WTC11 (cell line): ENCODE results near the gene PLA2G5. TPM values are rescaled to one million over a fixed set of nuclear protein-coding genes. Genes with fewer than 3 reads are reported as not detected.

Source experiments
- ATAC-seq: fragments of 200-7000 bp; cut with Tn5 transposase; 2 replicates; pipeline ENCODE4 v1.10.0; 2021; ENCODE audit warnings: mild to moderate bottlenecking, moderate library complexity
- CTCF ChIA-PET: fragments of 300-600 bp; sonication (Branson Sonifier 250); formaldehyde crosslinking; loops from one replicate; lab custom pipeline; 2021; ENCODE audit warnings: antibody characterized with exemption; lab: Charles Lee
- POLR2A ChIA-PET: fragments of 350-600 bp; sonication (Branson Sonifier 250); formaldehyde crosslinking; loops from one replicate; lab custom pipeline; 2021; ENCODE audit warnings: antibody characterized with exemption; lab: Charles Lee
- DNase-seq: peaks from one replicate; pipeline ENCODE4 v3.0.0; 2021; ENCODE audit warnings: low spot score
- H3K27ac Mint-ChIP-seq: 2 replicates; pipeline ENCODE4 v1.8.0; 2021; ENCODE audit warnings: mixed read lengths
- H3K27me3 Mint-ChIP-seq: 2 replicates; pipeline ENCODE4 v1.8.0; 2021; ENCODE audit warnings: low read depth, mild to moderate bottlenecking, moderate library complexity, mixed read lengths
- H3K36me3 Mint-ChIP-seq: 2 replicates; pipeline ENCODE4 v1.8.0; 2021; ENCODE audit warnings: mixed read lengths
- H3K4me1 Mint-ChIP-seq: 2 replicates; pipeline ENCODE4 v1.8.0; 2022; ENCODE audit warnings: mixed read lengths
- H3K4me3 Mint-ChIP-seq: 2 replicates; pipeline ENCODE4 v1.8.0; 2021; ENCODE audit warnings: mild to moderate bottlenecking, moderate library complexity, mixed read lengths
- H3K9me3 Mint-ChIP-seq: 2 replicates; pipeline ENCODE4 v1.8.0; 2021; ENCODE audit warnings: mixed read lengths
- ATF1 ChIP-seq: sonication (generic); formaldehyde crosslinking; IDR thresholded peaks from 2 replicates; pipeline ENCODE4 v1.8.1; 2023; ENCODE audit warnings: mild to moderate bottlenecking, moderate library complexity, missing genetic modification reagents
- ESRRA ChIP-seq: sonication (generic); formaldehyde crosslinking; IDR thresholded peaks from 2 replicates; pipeline ENCODE4 v1.8.1; 2022; ENCODE audit warnings: mild to moderate bottlenecking, missing genetic modification reagents, borderline replicate concordance
- FOXP1 ChIP-seq: sonication (generic); formaldehyde crosslinking; IDR thresholded peaks from 2 replicates; pipeline ENCODE4 v1.8.0; 2022; ENCODE audit warnings: missing genetic modification reagents, mild to moderate bottlenecking, moderate library complexity, borderline replicate concordance
- PRRX2 ChIP-seq: fragments of 250-450 bp; sonication (Bioruptor Pico); IDR thresholded peaks from 2 replicates; pipeline ENCODE4 v1.8.0; 2021; ENCODE audit warnings: mild to moderate bottlenecking
- SOX15 ChIP-seq: fragments of 250-450 bp; sonication (Bioruptor Pico); IDR thresholded peaks from 2 replicates; pipeline ENCODE4 v1.9.0; 2021; ENCODE audit warnings: mild to moderate bottlenecking
- TEAD1 ChIP-seq: sonication (generic); formaldehyde crosslinking; IDR thresholded peaks from 2 replicates; pipeline ENCODE4 v1.8.0; 2022; ENCODE audit warnings: mild to moderate bottlenecking, missing genetic modification reagents
- ZBTB21 ChIP-seq: sonication (generic); formaldehyde crosslinking; IDR thresholded peaks from 2 replicates; pipeline ENCODE4 v1.8.1; 2023; ENCODE audit warnings: mild to moderate bottlenecking, missing genetic modification reagents, borderline replicate concordance
- ZNF121 ChIP-seq: sonication (generic); formaldehyde crosslinking; IDR thresholded peaks from 2 replicates; pipeline ENCODE4 v1.8.0; 2023; ENCODE audit warnings: missing genetic modification reagents
- ZNF232 ChIP-seq: sonication (generic); formaldehyde crosslinking; IDR thresholded peaks from 2 replicates; pipeline ENCODE4 v1.8.0; 2022; ENCODE audit warnings: mild to moderate bottlenecking, missing genetic modification reagents
- ZNF396 ChIP-seq: fragments of 250-450 bp; sonication (Bioruptor Pico); IDR thresholded peaks from 2 replicates; pipeline ENCODE4 v1.8.0; 2021; ENCODE audit warnings: mild to moderate bottlenecking, moderate library complexity, borderline replicate concordance
- ZNF423 ChIP-seq: fragments of 250-450 bp; sonication (Bioruptor Pico); IDR thresholded peaks from 2 replicates; pipeline ENCODE4 v2.1.2; 2022; ENCODE audit warnings: mild to moderate bottlenecking, moderate library complexity
- total RNA-seq: library from RNA; stranded (reverse); gene quantifications from 3 replicates; pipeline ENCODE4 v1.2.3, GENCODE V29; 2021
- TF ChIP-seq, protein P1 (sequence below): sonication (generic); formaldehyde crosslinking; IDR thresholded peaks from 2 replicates; pipeline ENCODE4 v1.8.0; 2022; ENCODE audit warnings: mild to moderate bottlenecking, missing genetic modification reagents
- TF ChIP-seq, protein P2 (sequence below): fragments of 250-450 bp; sonication (Bioruptor Pico); IDR thresholded peaks from 2 replicates; pipeline ENCODE4 v1.9.0; 2021; ENCODE audit warnings: mild to moderate bottlenecking, borderline replicate concordance
- TF ChIP-seq, protein P3 (sequence below): fragments of 250-450 bp; sonication (Bioruptor Pico); IDR thresholded peaks from 2 replicates; pipeline ENCODE4 v1.9.0; 2021; ENCODE audit warnings: mild to moderate bottlenecking
- TF ChIP-seq, protein P4 (sequence below): sonication (generic); formaldehyde crosslinking; IDR thresholded peaks from 2 replicates; pipeline ENCODE4 v1.8.1; 2023; ENCODE audit warnings: mild to moderate bottlenecking, missing genetic modification reagents
- TF ChIP-seq, protein P5 (sequence below): sonication (generic); formaldehyde crosslinking; IDR thresholded peaks from 2 replicates; pipeline ENCODE4 v1.8.1; 2023; ENCODE audit warnings: mild to moderate bottlenecking, missing genetic modification reagents, moderate library complexity
- TF ChIP-seq, protein P6 (sequence below): sonication (generic); formaldehyde crosslinking; IDR thresholded peaks from 2 replicates; pipeline ENCODE4 v1.8.1; 2022; ENCODE audit warnings: mild to moderate bottlenecking, missing genetic modification reagents, moderate library complexity, borderline replicate concordance

PLA2G5 gene
- total RNA-seq, 1 experiment from 2014 or later, result not detected

DNA sequence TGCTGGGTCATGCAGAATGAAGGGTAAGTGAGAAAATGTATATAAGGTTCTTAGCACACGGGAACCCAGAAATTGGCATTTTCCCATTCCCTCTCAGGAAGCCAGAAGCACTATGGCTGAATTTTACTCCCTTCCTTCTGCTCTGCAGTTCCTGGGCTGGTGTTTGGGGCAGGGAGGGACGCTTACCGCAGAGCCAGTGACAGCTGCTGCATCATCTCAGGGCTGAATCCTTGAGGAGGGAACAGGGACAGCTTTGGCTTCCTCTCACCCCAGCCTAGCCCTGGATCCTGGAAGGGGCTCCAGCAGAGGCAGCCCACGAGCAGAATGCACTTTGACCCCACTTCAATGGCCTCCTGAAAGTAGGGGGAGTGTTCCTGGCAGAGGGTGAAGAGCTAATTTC lies 37.4 kb downstream of the PLA2G5 start:
- H3K27me3 Mint-ChIP-seq, result no peaks in the 10 kb centered on the region; the same call in 1 of the 2 replicates
- no peak overlapping the region for H3K27ac Mint-ChIP-seq
- CTCF ChIA-PET, result no interaction called here
- H3K4me1 Mint-ChIP-seq, result peaks cover 23% of the 10 kb centered on the region
- H3K9me3 Mint-ChIP-seq, result peaks cover 29% of the 10 kb centered on the region
- DNase-seq, result no peak
- ATAC-seq, result no peak
- TF ChIP-seq ZNF396 (CRISPR knock-in tag), result no peak
- TF ChIP-seq ZNF232 (CRISPR knock-in tag), result no peak
- TF ChIP-seq ATF1, result no peak
- TF ChIP-seq ESRRA (CRISPR knock-in tag), result no peak
- TF ChIP-seq, protein P1, sequence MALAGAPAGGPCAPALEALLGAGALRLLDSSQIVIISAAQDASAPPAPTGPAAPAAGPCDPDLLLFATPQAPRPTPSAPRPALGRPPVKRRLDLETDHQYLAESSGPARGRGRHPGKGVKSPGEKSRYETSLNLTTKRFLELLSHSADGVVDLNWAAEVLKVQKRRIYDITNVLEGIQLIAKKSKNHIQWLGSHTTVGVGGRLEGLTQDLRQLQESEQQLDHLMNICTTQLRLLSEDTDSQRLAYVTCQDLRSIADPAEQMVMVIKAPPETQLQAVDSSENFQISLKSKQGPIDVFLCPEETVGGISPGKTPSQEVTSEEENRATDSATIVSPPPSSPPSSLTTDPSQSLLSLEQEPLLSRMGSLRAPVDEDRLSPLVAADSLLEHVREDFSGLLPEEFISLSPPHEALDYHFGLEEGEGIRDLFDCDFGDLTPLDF (CRISPR knock-in tag), result no peak
- no peak for TF ChIP-seq FOXP1 (CRISPR knock-in tag)
- no peak for TF ChIP-seq SOX15 (CRISPR knock-in tag)
- TF ChIP-seq ZBTB21, result no peak
- TF ChIP-seq, protein P2, sequence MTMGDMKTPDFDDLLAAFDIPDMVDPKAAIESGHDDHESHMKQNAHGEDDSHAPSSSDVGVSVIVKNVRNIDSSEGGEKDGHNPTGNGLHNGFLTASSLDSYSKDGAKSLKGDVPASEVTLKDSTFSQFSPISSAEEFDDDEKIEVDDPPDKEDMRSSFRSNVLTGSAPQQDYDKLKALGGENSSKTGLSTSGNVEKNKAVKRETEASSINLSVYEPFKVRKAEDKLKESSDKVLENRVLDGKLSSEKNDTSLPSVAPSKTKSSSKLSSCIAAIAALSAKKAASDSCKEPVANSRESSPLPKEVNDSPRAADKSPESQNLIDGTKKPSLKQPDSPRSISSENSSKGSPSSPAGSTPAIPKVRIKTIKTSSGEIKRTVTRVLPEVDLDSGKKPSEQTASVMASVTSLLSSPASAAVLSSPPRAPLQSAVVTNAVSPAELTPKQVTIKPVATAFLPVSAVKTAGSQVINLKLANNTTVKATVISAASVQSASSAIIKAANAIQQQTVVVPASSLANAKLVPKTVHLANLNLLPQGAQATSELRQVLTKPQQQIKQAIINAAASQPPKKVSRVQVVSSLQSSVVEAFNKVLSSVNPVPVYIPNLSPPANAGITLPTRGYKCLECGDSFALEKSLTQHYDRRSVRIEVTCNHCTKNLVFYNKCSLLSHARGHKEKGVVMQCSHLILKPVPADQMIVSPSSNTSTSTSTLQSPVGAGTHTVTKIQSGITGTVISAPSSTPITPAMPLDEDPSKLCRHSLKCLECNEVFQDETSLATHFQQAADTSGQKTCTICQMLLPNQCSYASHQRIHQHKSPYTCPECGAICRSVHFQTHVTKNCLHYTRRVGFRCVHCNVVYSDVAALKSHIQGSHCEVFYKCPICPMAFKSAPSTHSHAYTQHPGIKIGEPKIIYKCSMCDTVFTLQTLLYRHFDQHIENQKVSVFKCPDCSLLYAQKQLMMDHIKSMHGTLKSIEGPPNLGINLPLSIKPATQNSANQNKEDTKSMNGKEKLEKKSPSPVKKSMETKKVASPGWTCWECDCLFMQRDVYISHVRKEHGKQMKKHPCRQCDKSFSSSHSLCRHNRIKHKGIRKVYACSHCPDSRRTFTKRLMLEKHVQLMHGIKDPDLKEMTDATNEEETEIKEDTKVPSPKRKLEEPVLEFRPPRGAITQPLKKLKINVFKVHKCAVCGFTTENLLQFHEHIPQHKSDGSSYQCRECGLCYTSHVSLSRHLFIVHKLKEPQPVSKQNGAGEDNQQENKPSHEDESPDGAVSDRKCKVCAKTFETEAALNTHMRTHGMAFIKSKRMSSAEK (CRISPR knock-in tag), result no peak
- TF ChIP-seq, protein P3, sequence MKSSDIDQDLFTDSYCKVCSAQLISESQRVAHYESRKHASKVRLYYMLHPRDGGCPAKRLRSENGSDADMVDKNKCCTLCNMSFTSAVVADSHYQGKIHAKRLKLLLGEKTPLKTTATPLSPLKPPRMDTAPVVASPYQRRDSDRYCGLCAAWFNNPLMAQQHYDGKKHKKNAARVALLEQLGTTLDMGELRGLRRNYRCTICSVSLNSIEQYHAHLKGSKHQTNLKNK (CRISPR knock-in tag), result no peak
- TF ChIP-seq ZNF121 (CRISPR knock-in tag), result no peak
- TF ChIP-seq, all 79 proteins: peak for 0
- Mint-ChIP-seq H3K36me3 (peaks cover 6% of the 10 kb centered on the region), H3K4me3 (no peak overlapping the region)
- POLR2A ChIA-PET, result no interaction called here

DNA sequence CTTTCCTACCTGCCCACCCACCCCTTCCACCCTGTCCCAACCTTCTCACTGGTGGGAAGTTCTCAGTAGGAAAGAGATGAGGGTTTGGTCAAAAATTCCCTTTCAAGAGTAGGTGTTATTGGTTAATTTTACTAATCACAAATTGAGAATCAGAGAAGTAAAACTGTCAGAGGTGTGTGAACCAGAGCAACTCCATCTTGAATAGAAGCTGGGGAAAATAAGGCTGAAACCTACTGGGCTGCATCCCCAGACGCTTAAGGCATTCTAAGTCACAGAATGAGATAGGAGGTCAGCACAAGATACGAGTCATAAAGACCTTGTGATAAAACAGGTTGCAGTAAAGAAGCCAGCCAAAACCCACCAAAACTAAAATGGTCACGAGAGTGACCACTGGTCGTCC lies 37.8 kb downstream of the PLA2G5 start:
- CTCF ChIA-PET, result interaction anchor here (1.2 kb wide), 1 partner anchor 46 kb away, joined by 3 read pairs; no protein-coding TSS in a partner anchor
- Mint-ChIP-seq H3K27me3 (no peaks in the 10 kb centered on the region; the same call in 1 of the 2 replicates), H3K36me3 (peaks cover 6% of the 10 kb centered on the region), H3K4me3 (no peak overlapping the region), H3K9me3 (peaks cover 29% of the 10 kb centered on the region), H3K4me1 (peaks cover 23% of the 10 kb centered on the region), H3K27ac (no peak overlapping the region)
- DNase-seq (no peak), ATAC-seq (no peak)
- POLR2A ChIA-PET, result no interaction called here
- TF ChIP-seq, protein P4, sequence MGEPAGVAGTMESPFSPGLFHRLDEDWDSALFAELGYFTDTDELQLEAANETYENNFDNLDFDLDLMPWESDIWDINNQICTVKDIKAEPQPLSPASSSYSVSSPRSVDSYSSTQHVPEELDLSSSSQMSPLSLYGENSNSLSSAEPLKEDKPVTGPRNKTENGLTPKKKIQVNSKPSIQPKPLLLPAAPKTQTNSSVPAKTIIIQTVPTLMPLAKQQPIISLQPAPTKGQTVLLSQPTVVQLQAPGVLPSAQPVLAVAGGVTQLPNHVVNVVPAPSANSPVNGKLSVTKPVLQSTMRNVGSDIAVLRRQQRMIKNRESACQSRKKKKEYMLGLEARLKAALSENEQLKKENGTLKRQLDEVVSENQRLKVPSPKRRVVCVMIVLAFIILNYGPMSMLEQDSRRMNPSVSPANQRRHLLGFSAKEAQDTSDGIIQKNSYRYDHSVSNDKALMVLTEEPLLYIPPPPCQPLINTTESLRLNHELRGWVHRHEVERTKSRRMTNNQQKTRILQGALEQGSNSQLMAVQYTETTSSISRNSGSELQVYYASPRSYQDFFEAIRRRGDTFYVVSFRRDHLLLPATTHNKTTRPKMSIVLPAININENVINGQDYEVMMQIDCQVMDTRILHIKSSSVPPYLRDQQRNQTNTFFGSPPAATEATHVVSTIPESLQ (CRISPR knock-in tag), result no peak
- TF ChIP-seq ZNF423, result no peak
- TF ChIP-seq, protein P5, sequence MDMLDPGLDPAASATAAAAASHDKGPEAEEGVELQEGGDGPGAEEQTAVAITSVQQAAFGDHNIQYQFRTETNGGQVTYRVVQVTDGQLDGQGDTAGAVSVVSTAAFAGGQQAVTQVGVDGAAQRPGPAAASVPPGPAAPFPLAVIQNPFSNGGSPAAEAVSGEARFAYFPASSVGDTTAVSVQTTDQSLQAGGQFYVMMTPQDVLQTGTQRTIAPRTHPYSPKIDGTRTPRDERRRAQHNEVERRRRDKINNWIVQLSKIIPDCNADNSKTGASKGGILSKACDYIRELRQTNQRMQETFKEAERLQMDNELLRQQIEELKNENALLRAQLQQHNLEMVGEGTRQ (CRISPR knock-in tag), result no peak
- no peak for TF ChIP-seq PRRX2 (CRISPR knock-in tag)
- TF ChIP-seq TEAD1 (CRISPR knock-in tag), result no peak
- TF ChIP-seq, protein P6, sequence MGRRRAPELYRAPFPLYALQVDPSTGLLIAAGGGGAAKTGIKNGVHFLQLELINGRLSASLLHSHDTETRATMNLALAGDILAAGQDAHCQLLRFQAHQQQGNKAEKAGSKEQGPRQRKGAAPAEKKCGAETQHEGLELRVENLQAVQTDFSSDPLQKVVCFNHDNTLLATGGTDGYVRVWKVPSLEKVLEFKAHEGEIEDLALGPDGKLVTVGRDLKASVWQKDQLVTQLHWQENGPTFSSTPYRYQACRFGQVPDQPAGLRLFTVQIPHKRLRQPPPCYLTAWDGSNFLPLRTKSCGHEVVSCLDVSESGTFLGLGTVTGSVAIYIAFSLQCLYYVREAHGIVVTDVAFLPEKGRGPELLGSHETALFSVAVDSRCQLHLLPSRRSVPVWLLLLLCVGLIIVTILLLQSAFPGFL (CRISPR knock-in tag), result no peak
